HTR-8/SVneo (cell line): ENCODE measurements around the gene CASP10.

Experiments used
- DNase-seq: peaks from one replicate; pipeline ENCODE4 v3.0.0; 2011; ENCODE audit warnings: low spot score, mixed read lengths; ENCODE audit not compliant: insufficient read length
- FAIRE-seq: peaks from 2 replicates; lab custom pipeline; 2011; peaks lifted over from hg19 to GRCh38; lab: Jason Lieb, UNC

CASP10 gene

DNA sequence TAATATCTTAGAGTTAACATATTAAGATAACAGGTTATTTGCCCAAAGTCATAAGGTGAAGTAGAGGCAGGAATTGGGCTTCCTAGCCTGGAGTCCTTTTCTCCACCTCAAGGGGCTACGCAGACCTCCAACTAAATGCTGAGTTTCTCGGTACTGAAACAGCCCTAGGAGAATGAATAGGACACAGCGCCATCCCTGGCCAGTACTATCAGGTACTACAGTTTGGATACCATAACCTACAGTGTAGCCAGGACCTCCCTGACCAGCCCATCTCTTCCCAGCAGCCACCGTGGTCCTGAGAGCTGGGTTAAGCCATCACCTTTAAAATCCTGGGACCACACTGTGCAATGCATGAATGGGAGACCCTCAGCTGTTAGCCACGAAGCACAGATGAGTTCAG, 93.0 kb downstream of the CASP10 start:
- DNase-seq (no peak), FAIRE-seq (no peak)

DNA sequence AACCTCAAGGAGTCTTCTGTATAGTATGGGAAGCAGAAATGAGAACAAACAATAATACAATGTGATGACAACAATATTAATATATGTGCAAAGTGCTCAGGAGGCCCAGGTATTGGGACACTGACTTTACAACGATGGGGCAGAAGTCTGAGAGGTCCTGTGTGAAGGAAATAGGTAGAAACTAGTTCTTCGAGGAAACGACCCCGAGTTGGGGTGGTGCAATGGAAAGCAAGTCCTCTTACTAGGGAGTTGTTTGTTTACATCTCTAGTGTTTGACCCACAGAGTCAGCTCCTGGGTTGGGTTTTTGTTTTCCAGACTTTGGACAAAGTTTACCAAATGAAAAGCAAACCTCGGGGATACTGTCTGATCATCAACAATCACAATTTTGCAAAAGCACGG, 93.6 kb downstream of the CASP10 start:
- DNase-seq (no peak), FAIRE-seq (no peak)
